Hematopoietic multipotent progenitor cell treated with erythropoietin and hydrocortisone succinate and interleukin-3 and kit ligand, for 8 days (in vitro differentiated cells): ENCODE data around the gene LIPC.

Experiments used
- DNase-seq: peaks from one replicate; pipeline ENCODE4 v3.0.0-alpha.2; 2015

Gene LIPC

GRCh38 chr15:58477170-58477569 lies 45.4 kb downstream of the LIPC start:
- no peak for DNase-seq

- DNase-seq: no peak
Observed at GRCh38 chr15:58478035-58478434, 46.2 kb downstream of the LIPC start.

GRCh38 chr15:58478579-58478978 lies 46.8 kb downstream of the LIPC start:
- no peak for DNase-seq

GRCh38 chr15:58479941-58480340 lies 48.1 kb downstream of the LIPC start:
- DNase-seq: no peak

GRCh38 chr15:58483376-58483775 lies 51.6 kb downstream of the LIPC start:
- DNase-seq: peak; percentile 26

GRCh38 chr15:58484791-58485600 lies 53.2 kb downstream of the LIPC start:
- DNase-seq: peak; percentile 27

GRCh38 chr15:58486062-58486461 lies 54.3 kb downstream of the LIPC start:
- no peak for DNase-seq

GRCh38 chr15:58486564-58486963 lies 54.8 kb downstream of the LIPC start:
- no peak for DNase-seq

- no peak for DNase-seq
Observed at GRCh38 chr15:58487041-58487723, 55.4 kb downstream of the LIPC start.

GRCh38 chr15:58487724-58488120 lies 55.9 kb downstream of the LIPC start:
- no peak for DNase-seq

- no peak for DNase-seq
Observed at GRCh38 chr15:58489289-58490085, 57.7 kb downstream of the LIPC start.

- DNase-seq: no peak
Observed at GRCh38 chr15:58490086-58490887, 58.5 kb downstream of the LIPC start.

GRCh38 chr15:58490888-58491473 lies 59.2 kb downstream of the LIPC start:
- DNase-seq: no peak

- DNase-seq: no peak
Observed at GRCh38 chr15:58491499-58492202, 59.9 kb downstream of the LIPC start.

GRCh38 chr15:58492661-58493397 lies 61.0 kb downstream of the LIPC start:
- peak; percentile 29 for DNase-seq

- no peak for DNase-seq
Observed at GRCh38 chr15:58494567-58494966, 62.8 kb downstream of the LIPC start.

GRCh38 chr15:58495891-58496408 lies 64.2 kb downstream of the LIPC start:
- DNase-seq: no peak

GRCh38 chr15:58497046-58497785 lies 65.4 kb downstream of the LIPC start:
- no peak for DNase-seq

- no peak for DNase-seq
Observed at GRCh38 chr15:58498821-58499580, 67.2 kb downstream of the LIPC start.
